Trophoblast cell (in vitro differentiated cells and primary cell): ENCODE data around the gene SULF2.

ENCODE experiments used
- DNase-seq, 2 donors: peaks; one replicate each; pipeline ENCODE4 v3.0.0-alpha.2; 2016
- H2AFZ ChIP-seq: 2 replicates; pipeline ENCODE4 v1.6.1; 2013; ENCODE audit warnings: low read length, moderate library complexity, mild to moderate bottlenecking; ENCODE audit not compliant: insufficient read depth, poor library complexity
- H2AK5ac ChIP-seq: 2 replicates; pipeline ENCODE4 v1.6.1; 2013; ENCODE audit warnings: mild to moderate bottlenecking, low read length
- H2BK120ac ChIP-seq: 2 replicates; pipeline ENCODE4 v1.6.1; 2013; ENCODE audit warnings: low read length, mild to moderate bottlenecking, moderate library complexity; ENCODE audit not compliant: insufficient read depth, poor library complexity
- H2BK12ac ChIP-seq: 2 replicates; pipeline ENCODE4 v1.6.1; 2013; ENCODE audit warnings: mild to moderate bottlenecking, low read length, moderate library complexity
- H2BK5ac ChIP-seq: 2 replicates; pipeline ENCODE4 v1.6.1; 2013; ENCODE audit warnings: low read length, low read depth, moderate library complexity, mild to moderate bottlenecking; ENCODE audit not compliant: poor library complexity
- H3K14ac ChIP-seq: 2 replicates; pipeline ENCODE4 v1.6.1; 2013; ENCODE audit warnings: mild to moderate bottlenecking, low read length
- H3K18ac ChIP-seq: 2 replicates; pipeline ENCODE4 v1.6.1; 2013; ENCODE audit warnings: mild to moderate bottlenecking, low read length
- H3K23ac ChIP-seq: 2 replicates; pipeline ENCODE4 v1.6.1; 2013; ENCODE audit warnings: low read length
- H3K27ac ChIP-seq: 2 replicates; pipeline ENCODE4 v1.5.1; 2013; ENCODE audit warnings: low read depth, mild to moderate bottlenecking, inconsistent platforms, low read length, moderate library complexity
- H3K27me3 ChIP-seq: 2 replicates; pipeline ENCODE4 v1.6.1; 2013; ENCODE audit warnings: inconsistent platforms, mild to moderate bottlenecking, low read length, moderate library complexity; ENCODE audit not compliant: insufficient read depth
- H3K36me3 ChIP-seq, 2 experiments: 1 replicate in 1 of 2; 2 replicates in 1 of 2; pipeline ENCODE4 v1.6.1; 2013; ENCODE audit warnings: low read length in 2 of 2, mild to moderate bottlenecking in 2 of 2, moderate library complexity in 1 of 2; ENCODE audit not compliant: insufficient read depth in 2 of 2, control insufficient read depth in 1 of 2
- H3K4ac ChIP-seq: 2 replicates; pipeline ENCODE4 v1.6.1; 2013; ENCODE audit warnings: low read depth, mild to moderate bottlenecking, low read length, moderate library complexity
- H3K4me1 ChIP-seq, 2 experiments: 1 replicate in 1 of 2; 2 replicates in 1 of 2; pipeline ENCODE4 v1.6.1; 2013; ENCODE audit warnings: low read length in 2 of 2, mild to moderate bottlenecking in 2 of 2, moderate library complexity in 1 of 2; ENCODE audit not compliant: insufficient read depth in 2 of 2, control insufficient read depth in 1 of 2
- H3K4me2 ChIP-seq: 2 replicates; pipeline ENCODE4 v1.6.1; 2013; ENCODE audit warnings: inconsistent platforms, mild to moderate bottlenecking, low read length, moderate library complexity
- H3K4me3 ChIP-seq: 2 replicates; pipeline ENCODE4 v1.5.1; 2013; ENCODE audit warnings: mild to moderate bottlenecking, low read depth, low read length, inconsistent platforms
- H3K79me1 ChIP-seq: one replicate; pipeline ENCODE4 v1.6.1; 2013; ENCODE audit warnings: low read length
- H3K79me2 ChIP-seq: 2 replicates; pipeline ENCODE4 v1.6.1; 2013; ENCODE audit warnings: low read length, mild to moderate bottlenecking; ENCODE audit not compliant: control insufficient read depth, insufficient read depth, poor library complexity
- H3K9ac ChIP-seq: 2 replicates; pipeline ENCODE4 v1.6.1; 2013; ENCODE audit warnings: mild to moderate bottlenecking, low read length
- H3K9me3 ChIP-seq: 2 replicates; pipeline ENCODE4 v1.6.1; 2013; ENCODE audit warnings: low read depth, mild to moderate bottlenecking, control low read depth, inconsistent platforms, low read length; ENCODE audit not compliant: insufficient read depth
- H4K12ac ChIP-seq: 2 replicates; pipeline ENCODE4 v1.6.1; 2013; ENCODE audit warnings: low read depth, mild to moderate bottlenecking, low read length, moderate library complexity
- H4K8ac ChIP-seq: 2 replicates; pipeline ENCODE4 v1.6.1; 2013; ENCODE audit warnings: low read depth, mild to moderate bottlenecking, low read length, moderate library complexity
- H4K91ac ChIP-seq: one replicate; pipeline ENCODE4 v1.6.1; 2013; ENCODE audit warnings: low read depth, mild to moderate bottlenecking, low read length, moderate library complexity
- WGBS: extraction: QIAGEN DNeasy Blood & Tissue Kit; methylation state at CpG from one replicate; pipeline ENCODE4 v1.1.7; 2013; ENCODE audit warnings: missing lambda C conversion rate; ENCODE audit not compliant: insufficient read length, insufficient coverage; ENCODE audit errors: extremely low coverage; 5-methylcytosine and 5-hydroxymethylcytosine counted together

Gene SULF2

DNA sequence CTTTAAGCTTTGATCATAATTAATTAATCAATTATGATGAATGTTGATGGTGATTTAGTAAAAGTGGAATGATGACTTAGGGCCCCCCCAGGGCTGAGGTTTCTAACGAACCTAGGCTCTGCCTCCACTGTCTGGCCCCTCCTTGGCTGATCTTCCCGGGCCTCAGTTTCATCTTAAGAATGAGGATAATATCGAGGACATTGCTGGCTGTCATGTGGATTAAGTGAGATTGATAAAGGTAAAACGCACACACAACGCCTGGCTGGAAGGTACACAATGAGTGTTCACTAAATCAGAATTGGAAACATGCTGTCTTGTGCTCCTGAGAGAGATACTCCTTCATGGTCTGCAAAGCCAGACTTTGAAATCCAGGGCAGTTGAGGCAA is 5.3 kb upstream of the SULF2 start:
- H3K79me2 ChIP-seq = no peaks in the 10 kb centered on the region

GRCh38 chr20:47789764-47790579 is 4.7 kb upstream of the SULF2 start:
- H2BK5ac ChIP-seq = no peak overlapping the region
- H3K4me1 ChIP-seq = peaks cover 9 to 12% of the 10 kb centered on the region in 2 experiments
- no peaks in the 10 kb centered on the region for H3K36me3 ChIP-seq
- no peak overlapping the region for H3K27ac ChIP-seq
- H3K9me3 ChIP-seq = no peaks in the 10 kb centered on the region
- DNase-seq = no peak
- no peak overlapping the region for H4K12ac ChIP-seq
- no peak overlapping the region for H2AFZ ChIP-seq
- WGBS = no CpG with 5 or more reads among the region's 10 CpGs
- H3K14ac ChIP-seq = no peak overlapping the region
- H4K91ac ChIP-seq = no peak overlapping the region
- no peak overlapping the region for H3K4me2 ChIP-seq
- no peak overlapping the region for H3K4ac ChIP-seq
- H2BK120ac ChIP-seq = no peak overlapping the region
- H3K27me3 ChIP-seq = no peaks in the 10 kb centered on the region
- no peak overlapping the region for H3K9ac ChIP-seq
- no peak overlapping the region for H2BK12ac ChIP-seq
- no peak overlapping the region for H3K4me3 ChIP-seq
- no peaks in the 10 kb centered on the region for H3K79me2 ChIP-seq
- H3K23ac ChIP-seq = no peak overlapping the region
- no peak overlapping the region for H2AK5ac ChIP-seq
- H3K18ac ChIP-seq = no peak overlapping the region
- H4K8ac ChIP-seq = no peak overlapping the region
- peaks cover 5% of the 10 kb centered on the region for H3K79me1 ChIP-seq

More for the DNA sequence above, 5.3 kb upstream of the SULF2 start:
- Histone ChIP-seq H2AFZ (no peak overlapping the region), H3K27ac (no peak overlapping the region), H2BK5ac (peak overlapping the region; percentile 29), H3K14ac (peak overlapping the region; percentile 26), H3K4ac (no peak overlapping the region), H3K4me2 (no peak overlapping the region), H4K8ac (no peak overlapping the region), H3K4me1 (peaks cover 9 to 12% of the 10 kb centered on the region in 2 experiments), H4K12ac (no peak overlapping the region), H3K9me3 (no peaks in the 10 kb centered on the region), H3K23ac (no peak overlapping the region), H3K9ac (no peak overlapping the region), H3K36me3 (no peaks in the 10 kb centered on the region), H4K91ac (no peak overlapping the region), H2AK5ac (no peak overlapping the region), H3K18ac (peak overlapping the region; percentile 27), H2BK120ac (no peak overlapping the region), H3K79me1 (peaks cover 5% of the 10 kb centered on the region), H3K27me3 (no peaks in the 10 kb centered on the region), H2BK12ac (peak overlapping the region; percentile 30), H3K4me3 (no peak overlapping the region)
- DNase-seq = no peak
- no CpG with 5 or more reads among the region's 5 CpGs for WGBS

DNA sequence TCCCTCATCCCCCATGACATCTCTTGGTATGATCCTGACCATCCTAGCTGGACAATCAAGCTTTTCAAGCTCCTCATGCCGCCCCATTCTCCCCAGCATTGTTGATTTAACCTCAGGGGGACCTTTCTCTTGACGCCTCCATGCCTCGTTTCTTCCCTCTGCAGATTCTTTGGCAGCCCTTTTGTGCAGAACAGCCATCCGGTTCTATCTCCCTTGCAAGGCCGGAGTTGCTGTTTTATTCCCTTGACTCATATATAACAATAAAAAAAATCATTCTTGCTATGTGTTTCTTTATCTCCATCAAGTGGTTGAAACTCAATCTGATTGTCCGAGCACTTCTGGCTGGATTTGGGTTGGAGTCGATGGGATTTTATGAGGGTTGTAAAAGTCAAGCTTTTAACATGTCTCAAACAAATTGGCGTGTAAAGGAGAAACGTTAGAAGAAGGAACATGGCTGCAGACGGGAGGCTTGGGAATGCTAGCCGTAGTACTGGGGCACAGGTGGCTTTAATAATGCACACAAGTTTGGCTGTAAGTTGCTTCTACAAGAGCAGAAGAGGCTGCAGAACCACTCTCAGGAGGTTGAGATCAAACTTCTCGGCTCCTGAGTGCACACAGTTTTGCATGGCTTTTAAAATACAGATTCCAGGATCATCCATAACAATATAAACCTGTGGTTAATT is 3.9 kb upstream of the SULF2 start:
- Histone ChIP-seq H4K8ac (no peak overlapping the region), H3K4ac (no peak overlapping the region), H3K9me3 (no peaks in the 10 kb centered on the region), H2AFZ (no peak overlapping the region), H2BK120ac (no peak overlapping the region), H3K79me1 (peaks cover 6% of the 10 kb centered on the region), H3K23ac (no peak overlapping the region), H3K36me3 (no peaks in the 10 kb centered on the region), H2BK12ac (no peak overlapping the region), H3K27me3 (no peaks in the 10 kb centered on the region), H3K4me2 (no peak overlapping the region), H3K4me3 (no peak overlapping the region), H2BK5ac (no peak overlapping the region), H3K18ac (no peak overlapping the region), H4K12ac (no peak overlapping the region), H4K91ac (no peak overlapping the region), H3K9ac (no peak overlapping the region), H3K4me1 (peaks cover 13 to 18% of the 10 kb centered on the region in 2 experiments), H2AK5ac (no peak overlapping the region), H3K79me2 (peaks cover 2% of the 10 kb centered on the region), H3K27ac (no peak overlapping the region), H3K14ac (no peak overlapping the region)
- WGBS = no CpG with 5 or more reads among the region's 12 CpGs
- no peak for DNase-seq

DNA sequence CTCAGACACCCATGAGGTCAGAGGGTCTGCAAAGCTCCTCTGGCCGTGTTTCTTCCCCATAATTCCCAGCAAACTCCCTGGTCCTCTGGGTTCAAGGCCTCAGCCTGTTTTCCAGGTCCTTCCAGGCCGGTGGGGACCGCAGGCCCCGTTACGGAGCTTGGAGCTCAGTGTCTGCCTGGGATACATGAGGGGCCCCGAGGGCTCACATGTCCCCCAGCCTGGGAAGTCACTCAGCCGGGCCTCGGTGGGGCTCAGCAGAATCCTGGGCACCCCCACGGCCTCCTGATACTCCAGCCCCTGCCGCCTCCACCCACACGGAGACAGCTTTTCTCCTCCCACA is 3.4 kb upstream of the SULF2 start:
- Histone ChIP-seq H4K12ac (no peak overlapping the region), H3K9me3 (no peaks in the 10 kb centered on the region), H3K27ac (no peak overlapping the region), H2BK120ac (no peak overlapping the region), H3K36me3 (no peaks in the 10 kb centered on the region), H3K4me1 (peaks cover 14 to 18% of the 10 kb centered on the region in 2 experiments), H2AFZ (no peak overlapping the region), H3K79me1 (peaks cover 6% of the 10 kb centered on the region), H3K4me3 (no peak overlapping the region), H3K18ac (no peak overlapping the region), H3K79me2 (peaks cover 2% of the 10 kb centered on the region), H2BK12ac (no peak overlapping the region), H4K91ac (no peak overlapping the region), H3K4ac (no peak overlapping the region), H2BK5ac (no peak overlapping the region), H3K4me2 (no peak overlapping the region), H3K14ac (no peak overlapping the region), H3K23ac (no peak overlapping the region), H4K8ac (no peak overlapping the region), H3K27me3 (no peaks in the 10 kb centered on the region), H2AK5ac (no peak overlapping the region), H3K9ac (no peak overlapping the region)
- WGBS = no CpG with 5 or more reads among the region's 11 CpGs
- no peak for DNase-seq
